Neural progenitor cell (in vitro differentiated cells): ENCODE results near the gene SHC3. TPM values are rescaled to one million over a fixed set of nuclear protein-coding genes. Genes with fewer than 3 reads are reported as not detected.

Source experiments
- DNase-seq: peaks from one replicate; pipeline ENCODE4 v3.0.0-alpha.2; 2016; ENCODE audit warnings: low spot score
- H2AFZ ChIP-seq: fragments of 200-600 bp; sonication (generic); replicated peaks from 2 replicates; pipeline ENCODE4 v1.6.1; 2016; ENCODE audit warnings: antibody characterized with exemption
- H3F3A ChIP-seq: fragments of 200-600 bp; sonication (generic); 2 replicates; pipeline ENCODE4 v1.6.1; 2016; ENCODE audit warnings: antibody characterized with exemption, low read depth
- H3K27ac ChIP-seq: fragments of 200-600 bp; sonication (generic); 2 replicates; pipeline ENCODE4 v1.5.1; 2016; ENCODE audit warnings: mild to moderate bottlenecking
- H3K27me3 ChIP-seq: fragments of 200-600 bp; sonication (generic); 2 replicates; pipeline ENCODE4 v1.6.1; 2016; ENCODE audit warnings: mild to moderate bottlenecking, moderate library complexity
- H3K36me3 ChIP-seq: fragments of 200-600 bp; sonication (generic); 2 replicates; pipeline ENCODE4 v1.5.1; 2016
- H3K4me1 ChIP-seq: fragments of 200-600 bp; sonication (generic); 2 replicates; pipeline ENCODE4 v1.6.1; 2016; ENCODE audit warnings: mixed run types
- H3K4me2 ChIP-seq: fragments of 200-600 bp; sonication (generic); 2 replicates; pipeline ENCODE4 v1.6.1; 2016
- H3K4me3 ChIP-seq: fragments of 200-600 bp; sonication (generic); 2 replicates; pipeline ENCODE4 v1.5.1; 2016
- H3K79me2 ChIP-seq: fragments of 200-600 bp; sonication (generic); 2 replicates; pipeline ENCODE4 v1.6.1; 2016; ENCODE audit warnings: low read depth
- H3K9ac ChIP-seq: fragments of 200-600 bp; sonication (generic); 2 replicates; pipeline ENCODE4 v1.6.1; 2016
- H3K9me3 ChIP-seq: fragments of 200-600 bp; sonication (generic); 2 replicates; pipeline ENCODE4 v1.5.1; 2016; ENCODE audit warnings: low read depth
- H4K20me1 ChIP-seq: fragments of 200-600 bp; sonication (generic); 2 replicates; pipeline ENCODE4 v1.6.1; 2016; ENCODE audit warnings: low read depth
- H3K27ac Mint-ChIP-seq: 3 replicates; pipeline ENCODE4 v1.8.0; 2021; ENCODE audit warnings: mixed read lengths
- H3K27me3 Mint-ChIP-seq: 2 replicates; pipeline ENCODE4 v1.8.0; 2022; ENCODE audit warnings: low read depth, mild to moderate bottlenecking, inconsistent platforms, moderate library complexity, mixed read lengths; ENCODE audit not compliant: insufficient read depth
- H3K36me3 Mint-ChIP-seq: 3 replicates; pipeline ENCODE4 v1.8.0; 2021; ENCODE audit warnings: mixed read lengths
- H3K4me1 Mint-ChIP-seq: 3 replicates; pipeline ENCODE4 v1.8.0; 2021; ENCODE audit warnings: mixed read lengths
- H3K4me3 Mint-ChIP-seq: 3 replicates; pipeline ENCODE4 v1.8.0; 2021; ENCODE audit warnings: mild to moderate bottlenecking, moderate library complexity, mixed read lengths
- H3K9me3 Mint-ChIP-seq: 3 replicates; pipeline ENCODE4 v1.8.0; 2020; ENCODE audit warnings: mixed read lengths
- CTCF ChIP-seq: fragments of 200-600 bp; sonication (generic); IDR thresholded peaks from 2 replicates; pipeline ENCODE4 v1.5.1; 2017; ENCODE audit warnings: antibody characterized with exemption, mild to moderate bottlenecking
- EZH2 ChIP-seq: fragments of 200-600 bp; sonication (generic); IDR thresholded peaks from 2 replicates; pipeline ENCODE4 v1.6.1; 2017; ENCODE audit warnings: antibody characterized with exemption, mild to moderate bottlenecking, moderate library complexity
- EZH2phosphoT487 ChIP-seq: fragments of 200-600 bp; sonication (generic); IDR thresholded peaks from 2 replicates; pipeline ENCODE4 v1.6.1; 2017; ENCODE audit warnings: antibody characterized with exemption
- total RNA-seq: library from RNA; depleted of rRNA; stranded (reverse); fragments of >200 nt; gene quantifications from 2 replicates; pipeline ENCODE4 v1.2.3, GENCODE V29; 2015; ENCODE audit warnings: low replicate concordance

SHC3 gene
- total RNA-seq, 1 donor from 2014 or later = 0.64 TPM

- no peaks in the 10 kb centered on the region for H3K27me3 ChIP-seq
- no peaks in the 10 kb centered on the region for H3K9me3 ChIP-seq
- H3K27ac Mint-ChIP-seq = no peak overlapping the region
- H3F3A ChIP-seq = no peaks in the 10 kb centered on the region
- H3K4me1 Mint-ChIP-seq = peaks cover 10% of the 10 kb centered on the region
- no peak overlapping the region for H3K4me2 ChIP-seq
- no peak overlapping the region for H2AFZ ChIP-seq
- DNase-seq = no peak
- H3K4me3 ChIP-seq = no peak overlapping the region
- no peaks in the 10 kb centered on the region for H3K36me3 ChIP-seq
- TF ChIP-seq EZH2phosphoT487 = no peak
- TF ChIP-seq CTCF = no peak
- no peak for TF ChIP-seq EZH2
- peaks cover 4% of the 10 kb centered on the region for H3K9me3 Mint-ChIP-seq
- H3K27ac ChIP-seq = no peak overlapping the region
- H3K4me1 ChIP-seq = no peaks in the 10 kb centered on the region
- H3K36me3 Mint-ChIP-seq = no peaks in the 10 kb centered on the region
- no peaks in the 10 kb centered on the region for H3K79me2 ChIP-seq
- peaks cover 3% of the 10 kb centered on the region for H4K20me1 ChIP-seq
- peaks cover 2% of the 10 kb centered on the region for H3K27me3 Mint-ChIP-seq
- no peak overlapping the region for H3K4me3 Mint-ChIP-seq
- H3K9ac ChIP-seq = no peak overlapping the region
Observed at GRCh38 chr9:89187541-89187940, 8.9 kb upstream of the SHC3 start.

DNA sequence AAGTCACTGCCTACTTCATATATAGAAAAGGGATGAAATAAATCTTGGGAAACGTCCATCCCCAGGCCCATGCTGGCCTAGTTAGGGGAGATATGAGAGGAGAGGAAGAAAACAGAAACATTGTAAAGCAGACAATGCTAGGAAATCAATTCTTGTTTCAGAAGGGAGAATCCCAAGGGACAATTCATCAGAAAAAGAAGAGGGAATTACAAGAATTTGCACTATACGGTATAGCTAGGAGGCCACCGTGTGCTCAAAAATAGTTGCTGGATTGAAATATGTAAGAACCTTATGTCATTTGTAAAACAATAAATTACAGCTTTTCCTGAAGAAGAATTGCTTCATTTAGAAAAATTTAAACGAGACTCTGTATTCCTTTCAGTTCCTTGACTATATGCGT is 8.3 kb upstream of the SHC3 start:
- Mint-ChIP-seq H3K4me3 (no peak overlapping the region), H3K9me3 (peaks cover 4% of the 10 kb centered on the region), H3K27me3 (peaks cover 2% of the 10 kb centered on the region), H3K27ac (no peak overlapping the region), H3K4me1 (peaks cover 12% of the 10 kb centered on the region), H3K36me3 (no peaks in the 10 kb centered on the region)
- H3F3A ChIP-seq = no peaks in the 10 kb centered on the region
- H3K79me2 ChIP-seq = no peaks in the 10 kb centered on the region
- H3K27me3 ChIP-seq = no peaks in the 10 kb centered on the region
- no peak overlapping the region for H3K9ac ChIP-seq
- no peaks in the 10 kb centered on the region for H3K36me3 ChIP-seq
- no peak for TF ChIP-seq EZH2
- no peak for TF ChIP-seq EZH2phosphoT487
- TF ChIP-seq CTCF = no peak
- H3K4me1 ChIP-seq = no peaks in the 10 kb centered on the region
- peaks cover 3% of the 10 kb centered on the region for H4K20me1 ChIP-seq
- no peaks in the 10 kb centered on the region for H3K9me3 ChIP-seq
- no peak for DNase-seq
- no peak overlapping the region for H3K4me2 ChIP-seq
- H3K27ac ChIP-seq = no peak overlapping the region
- H3K4me3 ChIP-seq = no peak overlapping the region
- no peak overlapping the region for H2AFZ ChIP-seq

GRCh38 chr9:89185980-89186379 is 7.4 kb upstream of the SHC3 start:
- Histone ChIP-seq H3K36me3 (no peaks in the 10 kb centered on the region), H3F3A (no peaks in the 10 kb centered on the region), H3K4me1 (no peaks in the 10 kb centered on the region), H3K9ac (no peak overlapping the region), H3K27me3 (peaks cover 2% of the 10 kb centered on the region), H3K79me2 (no peaks in the 10 kb centered on the region), H3K27ac (no peak overlapping the region), H3K4me3 (no peak overlapping the region), H2AFZ (no peak overlapping the region), H3K9me3 (no peaks in the 10 kb centered on the region), H3K4me2 (no peak overlapping the region), H4K20me1 (peaks cover 3% of the 10 kb centered on the region)
- Mint-ChIP-seq H3K27me3 (peaks cover 2% of the 10 kb centered on the region), H3K27ac (no peak overlapping the region), H3K9me3 (peaks cover 2% of the 10 kb centered on the region), H3K4me1 (peaks cover 22% of the 10 kb centered on the region), H3K4me3 (no peak overlapping the region), H3K36me3 (no peaks in the 10 kb centered on the region)
- TF ChIP-seq CTCF = no peak
- no peak for TF ChIP-seq EZH2
- peak; percentile 75 for DNase-seq
